DMS53 (cell line): ENCODE results near the gene ZBTB20.
A peak's percentile ranks its signal among the peaks of the same experiment; 100 is the strongest.

ENCODE experiments used
- DNase-seq: peaks from one replicate; lab custom pipeline; 2025; lab: John Stamatoyannopoulos, UW

Gene ZBTB20

GRCh38 chr3:114469070-114469469 lies 678.0 kb downstream of the ZBTB20 start:
- no peak for DNase-seq

- DNase-seq: no peak
These were observed 680.3 kb downstream of the ZBTB20 start for GRCh38 chr3:114466816-114467215.

- DNase-seq: no peak
These were observed 680.8 kb downstream of the ZBTB20 start for GRCh38 chr3:114466251-114466650.

- DNase-seq: no peak
These were observed 682.5 kb downstream of the ZBTB20 start for GRCh38 chr3:114464548-114464947.

GRCh38 chr3:114462750-114463149 lies 684.3 kb downstream of the ZBTB20 start:
- DNase-seq: no peak

GRCh38 chr3:114460459-114460858 lies 686.6 kb downstream of the ZBTB20 start:
- DNase-seq: no peak

- no peak for DNase-seq
These were observed 690.3 kb downstream of the ZBTB20 start for GRCh38 chr3:114456742-114457141.

- peak; percentile 11 for DNase-seq
These were observed 691.7 kb downstream of the ZBTB20 start for GRCh38 chr3:114455432-114455831.

GRCh38 chr3:114454551-114455251 lies 692.4 kb downstream of the ZBTB20 start:
- peak; percentile 59 for DNase-seq

- no peak for DNase-seq
These were observed 693.7 kb downstream of the ZBTB20 start for GRCh38 chr3:114453361-114453780.

GRCh38 chr3:114452937-114453336 lies 694.2 kb downstream of the ZBTB20 start:
- no peak for DNase-seq

GRCh38 chr3:114452256-114452655 lies 694.8 kb downstream of the ZBTB20 start:
- DNase-seq: no peak

- DNase-seq: peak; percentile 5
These were observed 695.5 kb downstream of the ZBTB20 start for GRCh38 chr3:114451561-114452018.

- DNase-seq: no peak
These were observed 696.0 kb downstream of the ZBTB20 start for GRCh38 chr3:114451051-114451451.

GRCh38 chr3:114450008-114450596 lies 697.0 kb downstream of the ZBTB20 start:
- no peak for DNase-seq

GRCh38 chr3:114449271-114450007 lies 697.6 kb downstream of the ZBTB20 start:
- no peak for DNase-seq

GRCh38 chr3:114447950-114448479 lies 699.1 kb downstream of the ZBTB20 start:
- no peak for DNase-seq

GRCh38 chr3:114447545-114447944 lies 699.5 kb downstream of the ZBTB20 start:
- DNase-seq: no peak

GRCh38 chr3:114446600-114446999 lies 700.5 kb downstream of the ZBTB20 start:
- no peak for DNase-seq

- no peak for DNase-seq
These were observed 701.9 kb downstream of the ZBTB20 start for GRCh38 chr3:114445233-114445632.

GRCh38 chr3:114444216-114444615 lies 702.9 kb downstream of the ZBTB20 start:
- DNase-seq: no peak

GRCh38 chr3:114442246-114442645 lies 704.8 kb downstream of the ZBTB20 start:
- DNase-seq: no peak

GRCh38 chr3:114441386-114441785 lies 705.7 kb downstream of the ZBTB20 start:
- DNase-seq: no peak
